ENCODE measurements around the gene OSM.

GRCh38 chr22:30295576-30295975, 28.9 kb upstream of the OSM start:
- TF ChIP-seq CTCF (conservative IDR thresholded peaks at IDR 0.05; ENCODE audit: low read depth in 2 of 2) (no peak), EZH2 (IDR thresholded peaks at IDR 0.05; ENCODE audit: low read depth, unreplicated experiment) (no peak)

All from GM23338 (cell line).